ENCODE results near the gene TCF7L2. TPM values are rescaled to one million over a fixed set of nuclear protein-coding genes. Genes with fewer than 3 reads are reported as not detected.
A peak's percentile ranks its signal among the peaks of the same experiment; 100 is the strongest.

Gene TCF7L2
- total RNA-seq, 4 donors from 2014 or later: 12.7 to 59.9 (median 16.1) TPM

DNA sequence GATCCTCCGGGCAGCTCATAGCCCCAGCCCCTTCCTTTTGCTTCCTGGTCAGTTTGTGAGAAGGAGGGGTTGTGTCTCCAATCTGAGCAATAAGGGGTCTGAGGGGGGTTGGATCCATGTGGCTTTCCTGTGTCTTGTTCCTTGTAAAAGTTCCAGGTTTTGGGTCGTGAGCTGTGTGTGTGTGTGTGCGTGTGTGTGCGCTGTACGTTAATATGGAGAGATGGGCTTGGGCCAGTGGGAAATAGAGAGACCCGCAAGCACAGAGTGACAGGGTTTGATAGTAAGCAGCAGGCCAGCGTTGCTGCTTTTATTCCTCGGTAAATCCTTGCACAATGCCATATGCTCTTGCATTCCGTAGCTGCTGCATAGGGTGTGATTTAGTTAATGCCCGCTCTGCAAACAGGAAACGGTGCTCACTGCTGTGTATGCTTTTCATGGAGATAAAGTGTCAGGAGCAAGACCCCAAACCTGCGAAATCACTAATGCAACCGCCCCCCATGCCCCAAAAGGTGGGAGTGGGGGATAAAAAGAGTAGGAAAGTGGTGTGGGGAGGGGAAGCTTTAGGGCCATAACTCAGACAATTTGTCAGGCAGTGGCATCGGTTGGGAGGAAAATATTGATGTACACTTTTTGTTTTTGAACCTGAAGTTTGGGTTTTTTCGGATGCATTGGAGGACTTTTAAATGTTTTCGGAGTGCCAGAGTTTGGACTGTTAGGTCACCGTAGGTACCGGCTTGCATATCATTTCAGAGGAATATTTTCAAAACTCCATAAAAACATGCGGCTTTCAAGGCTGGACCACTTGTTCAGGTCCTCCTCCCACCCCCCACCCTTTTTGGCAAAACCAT lies 108.7 kb downstream of the TCF7L2 start:
- Histone ChIP-seq H3K36me3 (no peaks in the 10 kb centered on the region), H3K4me3 (peak overlapping the region; percentile 5 to 20), H3K9me3 (no peaks in the 10 kb centered on the region), H3K27ac (peak overlapping the region; percentile 80 to 82), H3K27me3 (no peaks in the 10 kb centered on the region), H3K4me1 (peaks cover 7 to 37% of the 10 kb centered on the region in 2 donors)
- intact Hi-C loops (cut with DNase I; ENCODE audit: low total_unique reads): loop anchor here (10.0 kb wide), 1 partner anchor 104 kb away; the partner anchor contains the start of gene TCF7L2
- DNase-seq: peak in 1 of 2 donors; percentile 51
- no peak for TF ChIP-seq POLR2A (IDR thresholded peaks at IDR 0.05)
- TF ChIP-seq, protein P1, sequence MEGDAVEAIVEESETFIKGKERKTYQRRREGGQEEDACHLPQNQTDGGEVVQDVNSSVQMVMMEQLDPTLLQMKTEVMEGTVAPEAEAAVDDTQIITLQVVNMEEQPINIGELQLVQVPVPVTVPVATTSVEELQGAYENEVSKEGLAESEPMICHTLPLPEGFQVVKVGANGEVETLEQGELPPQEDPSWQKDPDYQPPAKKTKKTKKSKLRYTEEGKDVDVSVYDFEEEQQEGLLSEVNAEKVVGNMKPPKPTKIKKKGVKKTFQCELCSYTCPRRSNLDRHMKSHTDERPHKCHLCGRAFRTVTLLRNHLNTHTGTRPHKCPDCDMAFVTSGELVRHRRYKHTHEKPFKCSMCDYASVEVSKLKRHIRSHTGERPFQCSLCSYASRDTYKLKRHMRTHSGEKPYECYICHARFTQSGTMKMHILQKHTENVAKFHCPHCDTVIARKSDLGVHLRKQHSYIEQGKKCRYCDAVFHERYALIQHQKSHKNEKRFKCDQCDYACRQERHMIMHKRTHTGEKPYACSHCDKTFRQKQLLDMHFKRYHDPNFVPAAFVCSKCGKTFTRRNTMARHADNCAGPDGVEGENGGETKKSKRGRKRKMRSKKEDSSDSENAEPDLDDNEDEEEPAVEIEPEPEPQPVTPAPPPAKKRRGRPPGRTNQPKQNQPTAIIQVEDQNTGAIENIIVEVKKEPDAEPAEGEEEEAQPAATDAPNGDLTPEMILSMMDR (IDR thresholded peaks at IDR 0.05): no peak

DNA sequence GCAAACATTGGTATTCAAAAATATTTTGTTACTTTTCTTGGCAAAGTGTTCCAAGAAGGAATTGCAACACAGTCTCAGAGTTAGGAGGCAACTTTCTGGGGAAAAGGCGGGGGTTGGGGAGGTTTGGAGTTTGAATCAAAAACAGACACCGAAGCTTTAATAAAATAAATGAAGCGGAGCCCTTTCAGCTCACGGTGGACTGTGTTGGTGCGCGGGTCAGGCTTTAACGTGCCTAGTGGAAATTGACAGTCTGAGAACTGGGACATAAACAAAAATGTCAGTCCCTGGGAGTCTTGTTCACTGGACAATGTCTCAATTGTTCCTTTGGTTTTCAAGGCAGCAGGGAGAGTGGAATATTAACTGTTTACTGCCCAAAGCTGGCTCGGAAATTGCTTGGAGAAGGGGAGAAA lies 109.3 kb downstream of the TCF7L2 start:
- TF ChIP-seq, protein P1 (IDR thresholded peaks at IDR 0.05): no peak
- TF ChIP-seq POLR2A (IDR thresholded peaks at IDR 0.05): no peak
- H3K36me3 ChIP-seq: no peaks in the 10 kb centered on the region
- H3K4me3 ChIP-seq: peak overlapping the region; percentile 5 to 20
- peak; percentile 55 to 72 for DNase-seq
- intact Hi-C loops (cut with DNase I; ENCODE audit: low total_unique reads): loop anchor here (10.0 kb wide), 1 partner anchor 105 kb away; the partner anchor contains the start of gene TCF7L2
- H3K4me1 ChIP-seq: peaks cover 7 to 37% of the 10 kb centered on the region in 2 donors
- H3K9me3 ChIP-seq: no peaks in the 10 kb centered on the region
- H3K27ac ChIP-seq: peak overlapping the region; percentile 80 to 82
- no peaks in the 10 kb centered on the region for H3K27me3 ChIP-seq

DNA sequence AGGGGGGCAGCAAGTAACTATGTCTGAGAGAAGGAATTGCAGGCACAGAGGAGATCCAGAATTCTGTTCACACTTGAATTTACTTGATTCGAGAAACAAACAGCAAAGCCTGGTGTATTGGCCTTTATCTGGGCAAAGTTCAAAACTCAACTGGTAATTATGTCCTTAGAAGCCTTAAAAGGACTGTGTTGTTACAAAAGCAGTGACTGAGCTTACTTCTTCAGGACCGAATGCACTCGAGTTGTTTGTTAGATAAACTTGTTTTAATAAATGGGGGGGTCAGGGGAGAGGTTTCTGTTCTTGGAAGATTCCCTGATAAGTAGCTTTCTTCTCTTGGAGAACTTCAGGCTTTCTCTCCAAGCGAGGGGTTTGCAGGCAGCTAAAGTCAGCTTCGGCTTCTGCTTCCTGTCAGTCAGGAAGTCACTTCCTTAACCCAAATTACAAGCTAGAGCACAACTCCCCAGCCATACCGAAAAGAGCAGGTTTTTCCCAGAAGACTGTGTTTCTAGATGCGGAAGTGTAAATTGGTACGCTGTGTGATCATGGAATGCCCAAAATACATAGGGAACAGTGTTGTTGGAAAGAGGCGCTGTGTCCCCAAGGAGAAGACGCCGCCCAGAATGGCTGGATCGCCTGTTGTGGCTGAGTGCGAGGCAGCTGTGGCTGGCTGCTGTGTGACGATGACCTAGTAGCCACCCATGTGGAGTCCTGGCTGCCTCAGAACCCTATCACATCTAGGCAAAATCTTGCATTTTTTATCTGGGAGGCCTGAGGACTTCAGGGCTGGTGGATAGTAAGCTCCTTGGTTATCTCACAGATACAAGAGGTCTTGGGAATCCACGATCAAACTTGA lies 110.4 kb downstream of the TCF7L2 start:
- no peaks in the 10 kb centered on the region for H3K36me3 ChIP-seq
- no peak for DNase-seq
- H3K27ac ChIP-seq: peak overlapping the region; percentile 80 to 82
- no peak overlapping the region for H3K4me3 ChIP-seq
- H3K27me3 ChIP-seq: no peaks in the 10 kb centered on the region
- H3K4me1 ChIP-seq: peaks cover 4 to 37% of the 10 kb centered on the region in 2 donors
- intact Hi-C loops (cut with DNase I; ENCODE audit: low total_unique reads): no loop called here
- H3K9me3 ChIP-seq: no peaks in the 10 kb centered on the region
- TF ChIP-seq, protein P1 (IDR thresholded peaks at IDR 0.05): no peak
- TF ChIP-seq POLR2A (IDR thresholded peaks at IDR 0.05): no peak

DNA sequence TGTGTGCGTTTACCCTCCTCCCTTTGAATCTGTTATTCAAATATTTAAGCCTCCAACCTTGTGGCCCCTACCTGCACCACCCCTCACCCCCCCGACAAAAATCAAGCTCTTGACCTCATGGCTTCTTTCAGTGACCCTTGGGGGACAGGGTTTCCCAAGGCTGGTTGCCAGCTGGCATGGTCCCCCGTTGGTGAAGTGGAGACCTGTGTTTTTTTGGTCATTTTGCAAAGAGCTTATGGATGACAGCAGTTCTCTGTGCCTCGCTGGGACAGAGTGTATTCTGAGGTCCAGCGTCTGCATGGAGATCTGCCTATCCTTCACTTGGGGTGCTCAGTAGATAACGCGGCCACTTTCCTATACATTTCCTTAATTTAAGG lies 111.0 kb downstream of the TCF7L2 start:
- DNase-seq: no peak
- H3K4me1 ChIP-seq: peaks cover 4 to 37% of the 10 kb centered on the region in 2 donors
- no peak overlapping the region for H3K4me3 ChIP-seq
- intact Hi-C loops (cut with DNase I; ENCODE audit: low total_unique reads): no loop called here
- TF ChIP-seq, protein P1 (IDR thresholded peaks at IDR 0.05): no peak
- TF ChIP-seq POLR2A (IDR thresholded peaks at IDR 0.05): no peak
- peak overlapping the region; percentile 80 to 82 for H3K27ac ChIP-seq
- no peaks in the 10 kb centered on the region for H3K9me3 ChIP-seq
- no peaks in the 10 kb centered on the region for H3K27me3 ChIP-seq
- no peaks in the 10 kb centered on the region for H3K36me3 ChIP-seq
